ENCODE data around the gene RIMBP2. TPM values are rescaled to one million over a fixed set of nuclear protein-coding genes. Genes with fewer than 3 reads are reported as not detected.

RIMBP2 gene
- total RNA-seq, 1 donor from 2014 or later = 0.25 TPM

DNA sequence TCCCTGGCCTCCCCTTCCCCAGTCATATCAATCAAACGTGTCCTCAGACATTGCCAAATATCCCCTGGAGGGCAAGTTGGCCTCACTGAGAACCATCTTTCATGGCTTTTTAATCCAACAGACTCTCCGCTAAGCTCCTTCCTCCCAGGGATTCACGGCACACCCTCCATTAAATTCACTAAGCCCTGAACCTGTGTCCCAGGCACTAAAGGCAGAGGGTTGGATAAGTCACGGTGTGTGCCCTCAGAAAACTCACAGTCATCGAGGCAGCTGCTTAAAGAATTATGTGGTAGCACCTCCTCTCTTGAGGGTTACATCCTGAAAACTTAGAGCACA is 211.3 kb downstream of the RIMBP2 start:
- Histone ChIP-seq H3K27ac (no peak overlapping the region), H3K27me3 (no peaks in the 10 kb centered on the region), H3K4me3 (no peak overlapping the region), H3K4me1 (no peaks in the 10 kb centered on the region), H3K9me3 (no peaks in the 10 kb centered on the region), H3K36me3 (no peaks in the 10 kb centered on the region)
- no peak for DNase-seq (ENCODE audit: extremely low spot score in 2 of 2)
- intact Hi-C loops (cut with DNase I) = no loop called here
- TF ChIP-seq POLR2AphosphoS5 (IDR thresholded peaks at IDR 0.05; ENCODE audit: insufficient read depth in 1 of 2, low read depth in 1 of 2) (no peak), POLR2A (IDR thresholded peaks at IDR 0.05) (no peak)
- TF ChIP-seq, protein P1, sequence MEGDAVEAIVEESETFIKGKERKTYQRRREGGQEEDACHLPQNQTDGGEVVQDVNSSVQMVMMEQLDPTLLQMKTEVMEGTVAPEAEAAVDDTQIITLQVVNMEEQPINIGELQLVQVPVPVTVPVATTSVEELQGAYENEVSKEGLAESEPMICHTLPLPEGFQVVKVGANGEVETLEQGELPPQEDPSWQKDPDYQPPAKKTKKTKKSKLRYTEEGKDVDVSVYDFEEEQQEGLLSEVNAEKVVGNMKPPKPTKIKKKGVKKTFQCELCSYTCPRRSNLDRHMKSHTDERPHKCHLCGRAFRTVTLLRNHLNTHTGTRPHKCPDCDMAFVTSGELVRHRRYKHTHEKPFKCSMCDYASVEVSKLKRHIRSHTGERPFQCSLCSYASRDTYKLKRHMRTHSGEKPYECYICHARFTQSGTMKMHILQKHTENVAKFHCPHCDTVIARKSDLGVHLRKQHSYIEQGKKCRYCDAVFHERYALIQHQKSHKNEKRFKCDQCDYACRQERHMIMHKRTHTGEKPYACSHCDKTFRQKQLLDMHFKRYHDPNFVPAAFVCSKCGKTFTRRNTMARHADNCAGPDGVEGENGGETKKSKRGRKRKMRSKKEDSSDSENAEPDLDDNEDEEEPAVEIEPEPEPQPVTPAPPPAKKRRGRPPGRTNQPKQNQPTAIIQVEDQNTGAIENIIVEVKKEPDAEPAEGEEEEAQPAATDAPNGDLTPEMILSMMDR (IDR thresholded peaks at IDR 0.05) = no peak

- TF ChIP-seq, protein P1 (IDR thresholded peaks at IDR 0.05) = no peak
- TF ChIP-seq POLR2AphosphoS5 (IDR thresholded peaks at IDR 0.05; ENCODE audit: insufficient read depth in 1 of 2, low read depth in 1 of 2) (no peak), POLR2A (IDR thresholded peaks at IDR 0.05) (no peak)
- Histone ChIP-seq H3K4me1 (no peaks in the 10 kb centered on the region), H3K27me3 (no peaks in the 10 kb centered on the region), H3K36me3 (no peaks in the 10 kb centered on the region), H3K9me3 (no peaks in the 10 kb centered on the region), H3K27ac (no peak overlapping the region), H3K4me3 (no peak overlapping the region)
- no peak for DNase-seq (ENCODE audit: extremely low spot score in 2 of 2)
- intact Hi-C loops (cut with DNase I) = no loop called here
These were observed 211.8 kb downstream of the RIMBP2 start for GRCh38 chr12:130504110-130504839.

DNA sequence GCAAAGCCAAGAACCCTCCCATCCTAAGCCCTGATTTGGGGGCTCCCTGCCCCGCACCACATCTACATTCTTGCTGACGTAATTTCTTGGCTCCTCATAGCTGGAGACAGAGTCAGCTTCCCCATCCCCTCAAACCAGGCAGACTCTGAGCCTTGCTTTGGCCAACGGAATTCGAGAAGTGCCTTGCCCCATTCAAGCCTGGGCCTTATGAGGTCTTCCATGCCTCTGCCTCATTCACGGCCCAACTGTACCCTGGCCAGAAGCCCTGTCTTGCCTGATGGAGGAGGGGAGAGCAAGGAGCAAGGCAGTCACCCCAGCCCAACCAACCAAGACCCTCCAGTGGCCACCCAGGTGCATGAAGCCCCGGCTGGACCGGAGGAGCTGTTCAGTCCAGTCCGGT is 214.3 kb downstream of the RIMBP2 start:
- no peaks in the 10 kb centered on the region for H3K36me3 ChIP-seq
- no peak for DNase-seq (ENCODE audit: extremely low spot score in 2 of 2)

GRCh38 chr12:130500835-130501330 is 215.2 kb downstream of the RIMBP2 start:
- Histone ChIP-seq H3K9me3 (no peaks in the 10 kb centered on the region), H3K4me1 (no peaks in the 10 kb centered on the region), H3K27me3 (no peaks in the 10 kb centered on the region), H3K36me3 (no peaks in the 10 kb centered on the region), H3K4me3 (no peak overlapping the region), H3K27ac (no peak overlapping the region)
- TF ChIP-seq POLR2A (IDR thresholded peaks at IDR 0.05) (no peak), POLR2AphosphoS5 (IDR thresholded peaks at IDR 0.05; ENCODE audit: insufficient read depth in 1 of 2, low read depth in 1 of 2) (no peak)
- TF ChIP-seq, protein P1 (IDR thresholded peaks at IDR 0.05) = no peak
- intact Hi-C loops (cut with DNase I) = no loop called here
- no peak for DNase-seq (ENCODE audit: extremely low spot score in 2 of 2)

More for the DNA sequence above, 214.3 kb downstream of the RIMBP2 start:
- intact Hi-C loops (cut with DNase I) = no loop called here
- no peak overlapping the region for H3K27ac ChIP-seq
- H3K9me3 ChIP-seq = no peaks in the 10 kb centered on the region
- H3K4me1 ChIP-seq = no peaks in the 10 kb centered on the region
- H3K4me3 ChIP-seq = no peak overlapping the region
- H3K27me3 ChIP-seq = no peaks in the 10 kb centered on the region
- no peak for TF ChIP-seq POLR2AphosphoS5 (IDR thresholded peaks at IDR 0.05; ENCODE audit: insufficient read depth in 1 of 2, low read depth in 1 of 2)
- TF ChIP-seq POLR2A (IDR thresholded peaks at IDR 0.05) = no peak
- TF ChIP-seq, protein P1 (IDR thresholded peaks at IDR 0.05) = no peak

- no peaks in the 10 kb centered on the region for H3K9me3 ChIP-seq
- no peak for TF ChIP-seq POLR2A (IDR thresholded peaks at IDR 0.05)
- no peak for TF ChIP-seq POLR2AphosphoS5 (IDR thresholded peaks at IDR 0.05; ENCODE audit: insufficient read depth in 1 of 2, low read depth in 1 of 2)
- TF ChIP-seq, protein P1 (IDR thresholded peaks at IDR 0.05) = no peak
- no peak for DNase-seq (ENCODE audit: extremely low spot score in 2 of 2)
- H3K4me3 ChIP-seq = no peak overlapping the region
- intact Hi-C loops (cut with DNase I) = no loop called here
- H3K4me1 ChIP-seq = no peaks in the 10 kb centered on the region
- no peaks in the 10 kb centered on the region for H3K36me3 ChIP-seq
- H3K27me3 ChIP-seq = no peaks in the 10 kb centered on the region
- H3K27ac ChIP-seq = no peak overlapping the region
These were observed 216.6 kb downstream of the RIMBP2 start for GRCh38 chr12:130499474-130499873.

Measured in vagina (tissue), 2 donors.